HepG2 (cell line): ENCODE measurements around the gene PLEKHB2. TPM values are rescaled to one million over a fixed set of nuclear protein-coding genes. Genes with fewer than 3 reads are reported as not detected.

ENCODE experiments used
- AFF4 ChIP-seq: sonication (generic); formaldehyde crosslinking; IDR thresholded peaks from 2 replicates; pipeline ENCODE4 v1.4.0; 2020; ENCODE audit warnings: missing genetic modification reagents
- ASH2L ChIP-seq: fragments of 300-600, 200-600 bp; sonication (generic); IDR thresholded peaks from 2 replicates; pipeline ENCODE4 v1.7.0; 2017; ENCODE audit warnings: low read depth, mild to moderate bottlenecking, moderate library complexity, mixed read lengths, low read length; ENCODE audit not compliant: insufficient read length
- DMAP1 ChIP-seq: IDR thresholded peaks from 2 replicates; pipeline ENCODE4 v1.6.1; 2016
- HMGXB4 ChIP-seq, 2 experiments: sonication (generic) in 1 of 2; formaldehyde crosslinking in 1 of 2; IDR thresholded peaks; 2 replicates each; pipeline versions ENCODE4 v1.4.0 to v1.6.1; 2018 to 2020; ENCODE audit warnings: missing genetic modification reagents in 2 of 2, borderline replicate concordance in 1 of 2, low read depth in 1 of 2, mild to moderate bottlenecking in 1 of 2, missing biosample characterization in 1 of 2
- MEF2D ChIP-seq: sonication (generic); formaldehyde crosslinking; IDR thresholded peaks from 2 replicates; pipeline ENCODE4 v1.5.1; 2020; ENCODE audit warnings: mild to moderate bottlenecking, missing genetic modification reagents
- NFYB ChIP-seq: sonication (generic); formaldehyde crosslinking; IDR thresholded peaks from 2 replicates; pipeline ENCODE4 v1.4.0; 2020; ENCODE audit warnings: missing genetic modification reagents
- RBAK ChIP-seq: sonication (generic); formaldehyde crosslinking; IDR thresholded peaks from 2 replicates; pipeline ENCODE4 v1.5.1; 2020; ENCODE audit warnings: mild to moderate bottlenecking, missing genetic modification reagents
- RXRB ChIP-seq: IDR thresholded peaks from 2 replicates; pipeline ENCODE4 v1.6.1; 2016; ENCODE audit warnings: borderline replicate concordance, missing genetic modification reagents, missing compliant biosample characterization
- SNAI1 ChIP-seq: sonication (generic); formaldehyde crosslinking; IDR thresholded peaks from 2 replicates; pipeline ENCODE4 v1.5.0; 2020; ENCODE audit warnings: mild to moderate bottlenecking, missing genetic modification reagents, borderline replicate concordance
- YEATS2 ChIP-seq: sonication (generic); formaldehyde crosslinking; IDR thresholded peaks from 2 replicates; pipeline ENCODE4 v1.4.0; 2020; ENCODE audit warnings: missing genetic modification reagents, borderline replicate concordance
- ZMAT3 ChIP-seq: sonication (generic); formaldehyde crosslinking; conservative IDR thresholded peaks from 2 replicates; pipeline ENCODE4 v1.7.0; 2021; ENCODE audit warnings: missing genetic modification reagents
- ZNF747 ChIP-seq: sonication (generic); formaldehyde crosslinking; IDR thresholded peaks from 2 replicates; pipeline ENCODE4 v1.8.1; 2023; ENCODE audit warnings: missing genetic modification reagents, mild to moderate bottlenecking, borderline replicate concordance
- ZNF776 ChIP-seq: sonication (generic); formaldehyde crosslinking; IDR thresholded peaks from 2 replicates; pipeline ENCODE4 v1.4.0; 2020; ENCODE audit warnings: mild to moderate bottlenecking, missing genetic modification reagents
- polyA plus RNA-seq, 8 experiments: library from polyadenylated mRNA; depleted of rRNA in 3 of 8; stranded (reverse) in 7 of 8; unstranded in 1 of 8; fragments of >200 nt; fragmentation: Illumina TruSeq in 4 of 8; extraction: Trizol in 4 of 8; gene quantifications; 2 replicates each; pipeline versions ENCODE4 v1.2.1 to v1.2.3, GENCODE V29; 2011 to 2016; ENCODE audit warnings: low read depth in 4 of 8, missing spikeins in 1 of 8, mixed read lengths in 1 of 8; ENCODE audit not compliant: insufficient read depth in 1 of 8
- total RNA-seq, 5 experiments: library from RNA; depleted of rRNA; stranded (reverse); fragments of >200 nt; fragmentation: Illumina TruSeq; extraction: Trizol; gene quantifications; 2 replicates each; pipeline ENCODE4 v1.2.3, GENCODE V29; 2016; ENCODE audit warnings: low read depth in 1 of 5
- TF ChIP-seq, protein P1 (sequence below): sonication (generic); formaldehyde crosslinking; IDR thresholded peaks from 2 replicates; pipeline ENCODE4 v1.5.0; 2020; ENCODE audit warnings: mild to moderate bottlenecking, missing genetic modification reagents, borderline replicate concordance
- TF ChIP-seq, protein P2 (sequence below): sonication (generic); formaldehyde crosslinking; IDR thresholded peaks from 2 replicates; pipeline ENCODE4 v1.5.0; 2020; ENCODE audit warnings: mild to moderate bottlenecking, missing genetic modification reagents, borderline replicate concordance

PLEKHB2 gene
- total and polyA plus RNA-seq, 2 of the 13 experiments (the other 11 are each of a cell fraction or from before 2014, with no cell fraction given), result 73.0 to 78.9 TPM

- TF ChIP-seq ASH2L (peak; percentile 74), RBAK (CRISPR knock-in tag) (no peak), ZMAT3 (peak; percentile 79), ZNF776 (CRISPR knock-in tag) (peak; percentile 91), DMAP1 (CRISPR knock-in tag) (peak; percentile 44; the same call in 1 of the 2 replicates), HMGXB4 (CRISPR knock-in tag; IDR thresholded peaks at IDR 0.05; ENCODE audit: borderline replicate concordance in 1 of 2, low read depth in 1 of 2) (peak in 1 of 2 experiments; percentile 29; a peak in 2 of 4 replicates), NFYB (no peak), MEF2D (CRISPR knock-in tag) (no peak; the same call in 1 of the 2 replicates), ZNF747 (CRISPR knock-in tag) (peak; percentile 65; the same call in 1 of the 2 replicates), YEATS2 (peak; percentile 72; the same call in 1 of the 2 replicates), SNAI1 (peak; percentile 64; the same call in 1 of the 2 replicates), AFF4 (CRISPR knock-in tag) (0 out of 2 replicates have a peak, but pooled peaks have one; percentile 50), RXRB (CRISPR knock-in tag) (peak; percentile 40; the same call in 1 of the 2 replicates)
- TF ChIP-seq, protein P1, sequence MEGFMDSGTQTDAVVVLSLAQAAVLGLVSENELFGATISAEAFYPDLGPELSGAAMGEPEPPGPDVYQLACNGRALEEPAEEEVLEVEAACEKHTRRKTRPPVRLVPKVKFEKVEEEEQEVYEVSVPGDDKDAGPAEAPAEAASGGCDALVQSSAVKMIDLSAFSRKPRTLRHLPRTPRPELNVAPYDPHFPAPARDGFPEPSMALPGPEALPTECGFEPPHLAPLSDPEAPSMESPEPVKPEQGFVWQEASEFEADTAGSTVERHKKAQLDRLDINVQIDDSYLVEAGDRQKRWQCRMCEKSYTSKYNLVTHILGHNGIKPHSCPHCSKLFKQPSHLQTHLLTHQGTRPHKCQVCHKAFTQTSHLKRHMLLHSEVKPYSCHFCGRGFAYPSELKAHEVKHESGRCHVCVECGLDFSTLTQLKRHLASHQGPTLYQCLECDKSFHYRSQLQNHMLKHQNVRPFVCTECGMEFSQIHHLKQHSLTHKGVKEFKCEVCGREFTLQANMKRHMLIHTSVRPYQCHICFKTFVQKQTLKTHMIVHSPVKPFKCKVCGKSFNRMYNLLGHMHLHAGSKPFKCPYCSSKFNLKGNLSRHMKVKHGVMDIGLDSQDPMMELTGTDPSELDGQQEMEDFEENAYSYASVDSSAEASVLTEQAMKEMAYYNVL (CRISPR knock-in tag), result peak; percentile 26; the same call in 1 of the 2 replicates
- TF ChIP-seq, protein P2, sequence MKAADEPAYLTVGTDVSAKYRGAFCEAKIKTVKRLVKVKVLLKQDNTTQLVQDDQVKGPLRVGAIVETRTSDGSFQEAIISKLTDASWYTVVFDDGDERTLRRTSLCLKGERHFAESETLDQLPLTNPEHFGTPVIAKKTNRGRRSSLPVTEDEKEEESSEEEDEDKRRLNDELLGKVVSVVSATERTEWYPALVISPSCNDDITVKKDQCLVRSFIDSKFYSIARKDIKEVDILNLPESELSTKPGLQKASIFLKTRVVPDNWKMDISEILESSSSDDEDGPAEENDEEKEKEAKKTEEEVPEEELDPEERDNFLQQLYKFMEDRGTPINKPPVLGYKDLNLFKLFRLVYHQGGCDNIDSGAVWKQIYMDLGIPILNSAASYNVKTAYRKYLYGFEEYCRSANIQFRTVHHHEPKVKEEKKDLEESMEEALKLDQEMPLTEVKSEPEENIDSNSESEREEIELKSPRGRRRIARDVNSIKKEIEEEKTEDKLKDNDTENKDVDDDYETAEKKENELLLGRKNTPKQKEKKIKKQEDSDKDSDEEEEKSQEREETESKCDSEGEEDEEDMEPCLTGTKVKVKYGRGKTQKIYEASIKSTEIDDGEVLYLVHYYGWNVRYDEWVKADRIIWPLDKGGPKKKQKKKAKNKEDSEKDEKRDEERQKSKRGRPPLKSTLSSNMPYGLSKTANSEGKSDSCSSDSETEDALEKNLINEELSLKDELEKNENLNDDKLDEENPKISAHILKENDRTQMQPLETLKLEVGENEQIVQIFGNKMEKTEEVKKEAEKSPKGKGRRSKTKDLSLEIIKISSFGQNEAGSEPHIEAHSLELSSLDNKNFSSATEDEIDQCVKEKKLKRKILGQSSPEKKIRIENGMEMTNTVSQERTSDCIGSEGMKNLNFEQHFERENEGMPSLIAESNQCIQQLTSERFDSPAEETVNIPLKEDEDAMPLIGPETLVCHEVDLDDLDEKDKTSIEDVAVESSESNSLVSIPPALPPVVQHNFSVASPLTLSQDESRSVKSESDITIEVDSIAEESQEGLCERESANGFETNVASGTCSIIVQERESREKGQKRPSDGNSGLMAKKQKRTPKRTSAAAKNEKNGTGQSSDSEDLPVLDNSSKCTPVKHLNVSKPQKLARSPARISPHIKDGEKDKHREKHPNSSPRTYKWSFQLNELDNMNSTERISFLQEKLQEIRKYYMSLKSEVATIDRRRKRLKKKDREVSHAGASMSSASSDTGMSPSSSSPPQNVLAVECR, result peak; percentile 81
These were observed at the start of gene PLEKHB2 (continued) for GRCh38 chr2:131105156-131105949.
